Activated CD8-positive, alpha-beta memory T cell treated with anti-CD3 and anti-CD28 coated beads for 1 hour (primary cell): ENCODE data around the gene WNT6.

ENCODE experiments used
- DNase-seq, 2 donors: peaks; one replicate each; pipeline ENCODE4 v3.0.0-alpha.2; 2020; ENCODE audit warnings: low read depth in 1 of 2; ENCODE audit errors: extremely low read depth in 1 of 2

The WNT6 gene

DNA sequence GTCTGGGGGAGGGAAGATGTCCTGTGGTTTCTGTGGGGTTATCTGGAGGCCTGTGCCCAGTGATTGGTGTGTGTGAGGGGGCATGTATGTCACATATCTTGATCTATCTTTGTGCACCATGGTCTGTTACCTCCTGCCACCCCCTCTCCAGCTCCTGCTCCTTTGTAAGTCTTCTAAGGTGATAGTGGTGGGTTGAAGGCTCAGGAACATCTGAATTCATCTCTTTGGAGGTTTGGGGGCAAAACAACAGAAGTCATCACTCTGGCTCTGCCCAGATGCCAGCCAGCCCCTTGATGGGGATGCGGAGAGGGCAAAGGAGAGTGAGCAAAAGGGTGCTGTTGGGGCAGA, 2.7 kb upstream of the WNT6 start:
- no peak for DNase-seq

DNA sequence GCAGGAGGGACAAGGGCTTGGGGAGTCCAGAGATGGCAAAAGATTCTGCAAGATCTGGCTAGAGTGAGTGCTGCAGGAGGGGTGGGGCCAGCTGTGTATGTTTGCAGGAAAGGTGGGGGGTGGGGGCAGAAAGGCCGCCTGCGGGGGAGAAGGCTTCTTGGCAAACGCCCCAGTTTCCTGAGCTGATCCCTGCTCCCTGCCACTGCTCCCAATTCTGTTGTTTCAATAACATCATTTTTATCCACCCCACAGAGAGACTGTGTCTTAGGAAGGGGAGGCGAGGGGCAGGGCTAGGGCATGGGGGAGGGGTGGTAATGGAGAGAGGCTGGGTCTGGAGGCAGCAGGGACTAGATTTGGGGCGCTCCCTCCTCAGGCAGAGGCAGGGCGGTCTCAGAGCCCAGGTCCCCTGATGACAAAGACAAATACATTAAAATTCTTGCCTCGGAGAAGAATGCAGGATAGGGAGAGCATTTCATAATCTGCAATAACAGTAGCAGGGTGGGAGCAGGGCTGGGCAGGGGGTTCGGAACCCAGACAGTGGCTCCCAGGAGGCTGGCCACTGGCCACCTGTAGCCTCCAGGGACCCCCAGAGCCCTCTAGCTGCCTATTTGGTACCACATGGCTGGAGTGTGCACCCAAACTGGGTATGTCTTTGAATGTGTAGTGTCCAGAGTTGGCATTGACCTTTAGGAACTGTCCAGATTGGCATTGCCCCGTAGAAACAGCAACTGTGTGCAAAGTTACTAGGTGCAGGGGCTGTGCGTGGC, 2.1 kb upstream of the WNT6 start:
- DNase-seq = no peak

DNA sequence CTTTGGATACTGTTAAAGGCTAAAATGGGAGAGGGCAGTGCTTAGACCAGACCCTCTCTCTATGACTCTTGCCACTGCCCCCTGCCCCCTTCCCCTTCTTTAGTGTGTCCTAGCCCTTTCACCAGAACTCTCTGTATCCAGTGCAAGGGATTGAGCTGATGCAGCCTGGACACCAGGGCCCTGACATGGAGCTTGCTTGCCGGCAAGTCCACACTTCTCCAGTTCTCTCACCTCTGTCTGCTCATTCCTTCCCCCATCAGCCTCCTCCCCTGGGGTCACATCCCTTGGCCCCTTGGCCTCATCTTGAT, 1.5 kb upstream of the WNT6 start:
- DNase-seq = no peak

DNA sequence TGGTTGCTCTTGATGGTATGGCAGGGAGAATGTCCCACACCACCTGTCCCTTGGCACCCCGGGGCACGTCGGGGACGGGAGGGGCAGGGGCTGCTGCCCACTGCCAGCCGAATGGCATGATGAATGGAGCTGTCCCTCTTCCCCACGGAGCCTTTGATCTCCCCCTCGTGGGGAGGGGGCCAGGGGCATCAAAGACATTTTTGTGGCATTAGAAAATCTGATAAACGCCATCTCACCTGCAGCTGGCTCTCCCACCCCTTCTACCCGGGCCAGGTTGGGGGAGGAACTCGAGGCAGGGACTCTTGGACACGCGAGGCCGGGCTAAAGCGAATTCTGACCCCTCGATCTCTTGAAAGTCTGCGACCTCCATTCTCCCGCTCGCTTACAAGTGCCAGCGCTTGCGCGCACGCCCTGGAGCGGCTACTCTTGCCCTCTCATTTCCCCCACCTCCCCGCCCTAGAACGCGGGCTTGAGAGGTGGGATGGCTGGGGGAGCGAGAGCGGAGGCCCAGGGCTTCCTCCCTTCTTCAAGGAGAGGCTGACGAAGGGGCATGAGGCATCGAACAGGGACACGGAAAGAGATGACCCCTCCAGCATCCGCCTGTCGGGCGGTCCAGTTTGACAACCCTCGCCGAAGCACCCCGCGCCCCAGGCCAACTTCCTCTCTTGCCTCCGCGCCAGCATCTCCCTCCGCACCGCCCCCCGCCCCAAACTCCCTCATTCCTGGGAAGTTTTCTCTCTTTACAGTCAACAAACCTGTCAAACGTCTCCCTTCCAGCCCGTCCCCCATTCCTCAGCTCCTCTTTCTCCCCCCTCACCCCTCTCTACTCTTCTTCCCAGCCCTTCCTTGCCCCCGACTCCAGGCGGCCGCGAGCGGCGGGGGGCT, 692 bp upstream of the WNT6 start:
- no peak for DNase-seq

DNA sequence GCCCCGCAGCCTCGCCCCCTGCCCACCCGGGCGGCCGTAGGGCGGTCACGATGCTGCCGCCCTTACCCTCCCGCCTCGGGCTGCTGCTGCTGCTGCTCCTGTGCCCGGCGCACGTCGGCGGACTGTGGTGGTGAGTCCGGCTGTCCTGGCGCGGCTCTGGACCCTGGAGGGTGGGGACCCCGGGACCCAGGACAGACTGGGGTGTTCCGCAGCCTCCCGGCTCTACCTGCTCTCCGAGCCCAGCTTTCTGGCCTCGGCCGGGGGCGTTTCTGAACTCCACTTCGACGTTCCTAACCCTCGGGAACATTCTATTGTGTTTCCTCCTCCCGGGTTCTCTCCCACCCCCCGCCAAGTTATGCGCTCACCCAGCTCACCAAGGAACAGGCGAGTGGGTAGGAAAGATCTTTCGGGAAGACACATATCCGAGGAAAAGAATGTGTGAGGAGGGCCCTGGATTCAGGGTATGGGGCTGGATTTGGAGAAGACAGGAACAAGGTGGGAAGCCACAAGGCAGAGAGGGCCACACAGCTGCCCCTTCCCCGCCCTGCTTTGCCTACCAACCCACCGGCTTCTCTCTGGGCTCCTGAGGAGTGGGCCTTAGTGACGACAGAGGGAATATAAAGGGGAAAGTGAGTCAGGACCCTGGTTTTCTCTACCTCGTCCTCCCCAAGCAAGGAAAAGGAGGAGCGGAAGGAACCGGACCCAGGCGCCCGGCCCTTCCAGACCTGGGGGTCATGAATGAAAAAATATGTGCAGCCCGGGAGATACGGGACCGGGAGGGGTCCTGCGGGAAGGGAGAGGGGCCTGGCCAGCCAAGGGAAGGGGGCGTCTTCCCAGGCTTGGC, 605 bp downstream of the WNT6 start:
- no peak for DNase-seq

GRCh38 chr2:218860950-218861381, 1.4 kb downstream of the WNT6 start:
- no peak for DNase-seq

DNA sequence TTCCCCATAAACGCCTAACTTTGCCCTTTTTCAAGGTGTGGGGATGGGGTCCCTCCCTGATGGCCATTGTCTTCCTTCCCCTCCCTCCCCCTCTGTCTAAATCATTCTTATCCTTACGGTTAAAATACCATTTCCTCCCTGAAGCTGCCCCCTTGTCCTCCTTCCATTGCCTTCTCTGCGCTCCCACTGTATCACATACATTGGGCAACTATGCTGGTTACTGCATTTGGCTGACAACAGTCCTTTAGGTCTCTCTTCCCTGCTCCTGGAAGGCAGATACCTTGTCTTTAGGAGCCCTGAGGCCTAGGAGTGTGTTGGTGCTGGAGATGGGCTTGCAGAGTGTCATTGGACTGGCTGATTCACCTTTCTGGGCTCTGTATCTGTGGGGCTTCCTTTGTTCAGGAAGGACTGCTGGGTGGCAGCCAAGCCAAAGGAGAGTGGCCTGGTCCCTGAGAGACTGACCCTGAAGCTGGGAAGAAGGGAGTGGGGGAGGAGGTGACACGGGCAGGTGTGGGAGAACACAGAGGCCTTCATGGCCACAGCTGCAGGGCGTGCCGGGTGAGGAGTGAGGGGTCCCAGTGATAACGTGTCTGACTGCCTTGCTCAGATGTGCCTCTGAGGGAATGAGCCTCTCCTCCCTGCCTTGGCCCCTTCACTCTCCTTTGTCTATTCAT, 2.2 kb downstream of the WNT6 start:
- DNase-seq = no peak

DNA sequence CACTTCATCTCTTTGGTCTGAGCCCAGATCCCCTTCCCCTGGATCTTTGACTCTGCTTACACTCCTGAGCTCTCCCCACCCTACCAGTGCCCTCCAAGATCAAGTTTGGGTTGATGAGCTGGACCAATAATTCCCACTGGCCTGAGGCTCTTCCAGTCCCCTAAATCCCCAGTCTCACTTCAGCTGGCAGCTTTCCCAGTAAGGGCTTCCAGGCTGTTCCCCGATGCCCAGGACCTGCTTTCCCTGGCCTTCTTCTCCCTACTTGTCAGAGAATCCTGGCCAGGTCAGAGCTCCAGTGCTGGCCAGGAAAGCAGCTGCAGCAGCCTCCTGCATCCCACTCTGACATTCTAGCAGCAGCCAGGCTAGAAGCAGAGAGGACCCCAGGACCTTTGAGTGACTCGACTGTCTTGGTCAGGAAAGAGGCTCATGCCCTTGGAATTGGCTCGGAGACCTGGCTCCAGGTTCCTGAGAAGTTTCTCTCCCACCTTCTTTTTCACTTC, 3.5 kb downstream of the WNT6 start:
- no peak for DNase-seq

DNA sequence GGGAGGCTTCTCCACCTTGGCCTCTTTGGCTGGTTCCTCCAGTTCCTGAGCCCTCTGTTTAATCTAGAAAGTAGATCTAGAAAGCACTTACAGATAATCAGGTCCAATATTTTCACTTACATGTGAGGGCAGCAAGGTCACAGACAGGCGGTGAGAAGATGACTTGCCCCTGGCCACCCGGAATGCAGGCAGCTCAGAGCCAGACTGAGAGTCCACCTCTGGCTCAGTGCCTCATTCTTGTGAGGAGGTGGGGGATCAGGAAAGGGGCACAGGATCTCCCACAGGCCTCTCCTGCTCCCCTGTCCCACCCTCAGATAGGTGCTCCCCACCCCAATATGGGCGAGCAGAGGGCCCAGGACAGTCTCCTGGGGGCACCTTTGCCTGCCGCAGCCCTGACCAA, 5.8 kb downstream of the WNT6 start:
- no peak for DNase-seq

GRCh38 chr2:218865999-218866398, 6.4 kb downstream of the WNT6 start:
- no peak for DNase-seq

GRCh38 chr2:218867900-218868299, 8.3 kb downstream of the WNT6 start:
- DNase-seq = no peak

DNA sequence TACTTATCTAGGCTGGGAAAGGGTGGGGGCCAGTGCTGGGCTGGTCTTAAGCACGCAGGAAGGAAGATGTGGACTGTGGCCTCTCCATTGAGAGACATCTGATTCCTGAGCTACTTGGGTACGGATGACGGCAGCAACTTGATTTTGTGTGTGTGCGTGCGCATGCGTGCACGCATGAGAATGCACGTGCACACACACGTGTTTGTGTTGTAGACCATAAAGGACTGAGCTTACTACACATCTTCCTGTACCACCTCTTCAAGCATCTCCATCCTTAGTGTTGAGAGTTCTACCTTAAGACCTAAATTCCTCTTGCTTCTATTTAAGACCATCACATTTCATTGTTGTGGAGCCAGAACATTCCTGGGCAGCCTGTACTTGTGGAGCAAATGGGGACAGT, 9.5 kb downstream of the WNT6 start:
- DNase-seq = no peak

DNA sequence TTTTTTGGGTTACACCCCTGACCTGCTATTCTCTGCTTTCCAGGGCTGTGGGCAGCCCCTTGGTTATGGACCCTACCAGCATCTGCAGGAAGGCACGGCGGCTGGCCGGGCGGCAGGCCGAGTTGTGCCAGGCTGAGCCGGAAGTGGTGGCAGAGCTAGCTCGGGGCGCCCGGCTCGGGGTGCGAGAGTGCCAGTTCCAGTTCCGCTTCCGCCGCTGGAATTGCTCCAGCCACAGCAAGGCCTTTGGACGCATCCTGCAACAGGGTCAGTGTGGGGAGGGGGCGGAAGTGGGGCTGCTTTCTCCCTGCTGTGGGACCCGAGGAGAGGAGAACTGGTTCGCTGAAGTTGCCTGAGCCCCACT, 11.4 kb downstream of the WNT6 start:
- no peak for DNase-seq

GRCh38 chr2:218871345-218872302, 12.0 kb downstream of the WNT6 start:
- no peak for DNase-seq

DNA sequence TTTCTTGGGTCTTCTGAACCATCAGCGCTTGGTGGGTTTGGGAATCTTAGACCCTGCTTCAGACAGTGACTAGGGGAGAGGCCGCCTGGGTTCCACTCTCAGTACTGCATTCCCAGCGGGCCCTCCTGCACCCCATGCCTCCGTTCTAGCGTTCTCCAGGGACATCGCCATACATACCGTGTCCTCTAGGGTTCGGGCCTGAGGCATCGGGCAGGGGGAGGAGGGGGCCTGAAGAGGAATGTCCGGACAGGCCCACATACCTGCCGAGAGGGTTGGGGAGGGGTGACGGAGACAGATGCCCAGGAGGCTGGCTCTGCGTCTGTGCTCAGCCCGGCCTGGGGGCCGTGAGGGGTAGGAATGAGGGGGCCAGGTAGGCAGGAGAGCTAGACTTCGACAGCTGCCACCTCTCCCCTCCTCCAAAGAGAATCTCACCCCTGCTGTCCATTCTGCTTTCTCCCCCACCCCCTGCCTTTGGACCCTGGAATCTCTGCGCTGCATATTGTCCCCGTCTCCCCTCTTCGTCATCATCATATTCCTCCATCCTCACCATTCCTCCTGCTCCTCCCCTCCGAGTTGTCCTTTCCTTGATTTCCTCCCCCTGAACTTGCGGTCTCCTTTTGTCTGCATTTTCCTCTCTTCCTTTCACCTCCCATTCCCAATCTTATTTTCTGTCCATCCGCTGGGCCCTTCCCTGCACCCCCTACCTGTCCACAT, 13.2 kb downstream of the WNT6 start:
- DNase-seq = no peak

GRCh38 chr2:218873359-218874194, 14.0 kb downstream of the WNT6 start:
- DNase-seq = no peak

DNA sequence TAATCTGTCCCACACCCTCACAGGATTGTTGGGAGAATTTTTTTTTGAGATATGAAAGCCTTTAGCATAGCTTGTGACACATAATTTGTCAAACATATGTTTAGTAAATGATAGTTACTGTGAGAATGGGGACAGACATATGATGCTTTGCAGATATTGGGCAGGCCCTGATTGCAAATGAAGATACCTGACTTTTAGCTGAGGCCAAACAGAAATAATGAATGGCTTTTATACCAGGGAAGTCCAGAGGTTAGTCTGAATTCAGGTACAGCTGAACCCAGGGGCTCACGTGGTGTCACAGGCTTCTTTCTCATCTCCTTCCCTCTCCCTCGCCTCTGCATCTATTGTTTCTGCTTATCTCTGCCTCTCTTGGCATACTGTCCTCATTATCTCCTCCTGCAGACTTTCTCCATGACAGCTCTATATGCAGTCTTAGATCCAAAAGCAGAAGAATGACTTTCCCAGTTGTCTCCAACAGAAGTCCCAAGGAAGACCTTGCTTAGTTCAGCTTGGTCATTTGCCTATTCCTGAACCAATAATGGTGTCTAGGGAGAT, 16.2 kb downstream of the WNT6 start:
- DNase-seq = no peak
